ENCODE measurements around the gene PLOD3.

DNA sequence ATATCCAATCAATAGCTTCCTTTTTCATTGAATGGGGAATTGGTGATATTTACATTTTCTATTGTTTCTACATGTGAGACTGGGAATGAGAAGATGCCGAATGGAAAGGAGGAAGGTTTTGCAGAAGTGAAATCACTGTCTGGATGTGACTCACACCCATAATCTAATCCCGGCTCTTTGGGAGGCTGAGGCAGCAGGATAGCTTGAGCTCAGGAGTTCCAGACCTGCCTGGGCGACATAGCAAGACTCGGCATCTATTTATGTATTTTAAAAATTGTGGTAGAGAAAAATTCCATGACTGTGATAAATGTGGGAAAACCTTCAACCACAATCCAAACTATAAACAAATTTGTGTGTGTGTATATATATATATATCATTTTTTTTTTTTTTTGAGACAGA lies 38.4 kb upstream of the PLOD3 start:
- TF ChIP-seq, protein P1, sequence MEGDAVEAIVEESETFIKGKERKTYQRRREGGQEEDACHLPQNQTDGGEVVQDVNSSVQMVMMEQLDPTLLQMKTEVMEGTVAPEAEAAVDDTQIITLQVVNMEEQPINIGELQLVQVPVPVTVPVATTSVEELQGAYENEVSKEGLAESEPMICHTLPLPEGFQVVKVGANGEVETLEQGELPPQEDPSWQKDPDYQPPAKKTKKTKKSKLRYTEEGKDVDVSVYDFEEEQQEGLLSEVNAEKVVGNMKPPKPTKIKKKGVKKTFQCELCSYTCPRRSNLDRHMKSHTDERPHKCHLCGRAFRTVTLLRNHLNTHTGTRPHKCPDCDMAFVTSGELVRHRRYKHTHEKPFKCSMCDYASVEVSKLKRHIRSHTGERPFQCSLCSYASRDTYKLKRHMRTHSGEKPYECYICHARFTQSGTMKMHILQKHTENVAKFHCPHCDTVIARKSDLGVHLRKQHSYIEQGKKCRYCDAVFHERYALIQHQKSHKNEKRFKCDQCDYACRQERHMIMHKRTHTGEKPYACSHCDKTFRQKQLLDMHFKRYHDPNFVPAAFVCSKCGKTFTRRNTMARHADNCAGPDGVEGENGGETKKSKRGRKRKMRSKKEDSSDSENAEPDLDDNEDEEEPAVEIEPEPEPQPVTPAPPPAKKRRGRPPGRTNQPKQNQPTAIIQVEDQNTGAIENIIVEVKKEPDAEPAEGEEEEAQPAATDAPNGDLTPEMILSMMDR (conservative IDR thresholded peaks at IDR 0.05; ENCODE audit: low read length), result no peak
- no peak for TF ChIP-seq EZH2phosphoT487 (IDR thresholded peaks at IDR 0.05; ENCODE audit: borderline replicate concordance, low read depth, low read length)
